Heart left ventricle (tissue), 13 donors: Measurements from ENCODE around the gene MPP4.

Source experiments
- POLR2A ChIP-seq, 2 donors: fragments of 450-650 bp; IDR thresholded peaks; one replicate each; pipeline ENCODE4 v1.6.1; 2017; ENCODE audit warnings: antibody characterized with exemption in 2 of 2, mild to moderate bottlenecking in 2 of 2, moderate library complexity in 2 of 2
- TF ChIP-seq, protein P1 (sequence below), 12 donors: fragments of 200-600 bp; sonication (generic) in 4 of 12; IDR thresholded peaks; one replicate each; pipeline versions ENCODE4 v1.5.0 to v1.8.0; 2018 to 2022; ENCODE audit warnings: antibody characterized with exemption in 12 of 12, mild to moderate bottlenecking in 5 of 12
- donor health status: ischemic (EF 13 %, LVEDD 7.1; RV severe dilation, severe dysfunction).
- donor health status: DM: no; HTN: yes; CAD: no.
- donor health status: DM: no; HTN: no; CAD: no.
- donor health status: ischemic (EF 25% LVEDD 6.9; RV normal size, moderate dysfunction).
- donor health status: ischemic (EF 25% LVEDD 5.7; RV mildly dilated, moderate dysfunction).
- donor health status: ischemic (EF 35%, LVEDD 5.7; RV mildly dilated, moderate dysfunction).
- donor health status: nonischemic (EF 11% LVEDD 7.7; RV severe dilation, severe dysfunction).
- donor health status: DM: yes; HTN: yes; CAD: no.
- donor health status: PGD.
- donor health status: ischemic (EF 29% LVEDD 5.4; RV normal size, mild dysfunction).
- donor health status: nonischemic (EF 23%, LVEDD 6.1; RV moderate dilation, normal function).

DNA sequence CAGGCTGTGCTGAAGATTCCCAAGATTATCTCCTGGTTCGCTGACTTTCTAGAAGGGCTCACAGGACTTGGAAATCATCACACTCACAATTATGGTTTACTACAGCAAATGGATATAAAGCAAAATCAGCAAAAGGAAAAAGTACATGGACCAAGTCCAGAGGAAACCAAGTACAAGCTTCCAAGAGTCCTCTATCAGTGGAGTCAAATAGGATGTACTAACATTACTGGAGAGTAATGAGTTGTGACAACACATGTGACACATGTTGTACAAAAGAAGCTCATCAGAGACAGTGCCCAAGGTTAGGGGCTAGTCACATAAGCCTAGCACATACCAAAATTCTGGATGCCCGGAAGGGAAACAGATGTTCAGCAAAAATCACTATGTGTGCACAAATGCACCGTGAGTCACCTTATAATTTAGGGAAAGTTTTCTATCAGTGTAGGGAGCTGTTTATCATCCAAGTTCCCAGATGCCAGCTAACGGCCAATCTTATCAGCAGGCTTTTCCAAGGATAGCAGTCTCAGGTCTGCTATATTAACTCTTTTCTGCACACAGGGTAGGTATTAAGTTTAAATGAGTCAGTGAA is 64.7 kb downstream of the MPP4 start:
- TF ChIP-seq POLR2A (IDR thresholded peaks at IDR 0.05): no peak
- TF ChIP-seq, protein P1, sequence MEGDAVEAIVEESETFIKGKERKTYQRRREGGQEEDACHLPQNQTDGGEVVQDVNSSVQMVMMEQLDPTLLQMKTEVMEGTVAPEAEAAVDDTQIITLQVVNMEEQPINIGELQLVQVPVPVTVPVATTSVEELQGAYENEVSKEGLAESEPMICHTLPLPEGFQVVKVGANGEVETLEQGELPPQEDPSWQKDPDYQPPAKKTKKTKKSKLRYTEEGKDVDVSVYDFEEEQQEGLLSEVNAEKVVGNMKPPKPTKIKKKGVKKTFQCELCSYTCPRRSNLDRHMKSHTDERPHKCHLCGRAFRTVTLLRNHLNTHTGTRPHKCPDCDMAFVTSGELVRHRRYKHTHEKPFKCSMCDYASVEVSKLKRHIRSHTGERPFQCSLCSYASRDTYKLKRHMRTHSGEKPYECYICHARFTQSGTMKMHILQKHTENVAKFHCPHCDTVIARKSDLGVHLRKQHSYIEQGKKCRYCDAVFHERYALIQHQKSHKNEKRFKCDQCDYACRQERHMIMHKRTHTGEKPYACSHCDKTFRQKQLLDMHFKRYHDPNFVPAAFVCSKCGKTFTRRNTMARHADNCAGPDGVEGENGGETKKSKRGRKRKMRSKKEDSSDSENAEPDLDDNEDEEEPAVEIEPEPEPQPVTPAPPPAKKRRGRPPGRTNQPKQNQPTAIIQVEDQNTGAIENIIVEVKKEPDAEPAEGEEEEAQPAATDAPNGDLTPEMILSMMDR (IDR thresholded peaks at IDR 0.05): no peak
